ENCODE measurements around the gene KDM5A.
"Not testable (repeated sequence)": the region's sequence is repeated elsewhere in the genome, so short reads cannot be mapped to it uniquely, and the experiment has no call there.

The KDM5A gene

GRCh38 chr12:389142-390096 is at the start of gene KDM5A:
Gene KDM5A (minus strand): TSS chr12:389320. CDS start chr12:389091, 229 bp downstream.
- DNase-seq (ENCODE audit: low read depth in 2 of 3, low spot score in 2 of 3) = peak; percentile 78 to 86 (median 78)

GRCh38 chr12:435737-436136 is 46.6 kb upstream of the KDM5A start:
- not testable (repeated sequence) for DNase-seq (ENCODE audit: low read depth in 2 of 3, low spot score in 2 of 3)

- DNase-seq (ENCODE audit: low read depth in 2 of 3, low spot score in 2 of 3) = no peak
These were observed 33.4 kb upstream of the KDM5A start for GRCh38 chr12:422526-422925.

GRCh38 chr12:418432-418831 is 29.3 kb upstream of the KDM5A start:
- no peak for DNase-seq (ENCODE audit: low read depth in 2 of 3, low spot score in 2 of 3)

GRCh38 chr12:414859-415258 is 25.7 kb upstream of the KDM5A start:
- DNase-seq (ENCODE audit: low read depth in 2 of 3, low spot score in 2 of 3) = no peak

- DNase-seq (ENCODE audit: low read depth in 2 of 3, low spot score in 2 of 3) = no peak
These were observed 12.9 kb upstream of the KDM5A start for GRCh38 chr12:402029-402389.

GRCh38 chr12:401235-402028 is 12.3 kb upstream of the KDM5A start, which contains the start of gene CCDC77:
Gene CCDC77 (plus strand): TSS chr12:401644. CDS start chr12:409384, 7,740 bp downstream.
- peak; percentile 82 to 87 (median 85) for DNase-seq (ENCODE audit: low read depth in 2 of 3, low spot score in 2 of 3)

GRCh38 chr12:400828-401227 is 11.7 kb upstream of the KDM5A start:
- no peak for DNase-seq (ENCODE audit: low read depth in 2 of 3, low spot score in 2 of 3)

GRCh38 chr12:388541-389141 is 479 bp downstream of the KDM5A start:
- peak; percentile 6 to 23 (median 10) for DNase-seq (ENCODE audit: low read depth in 2 of 3, low spot score in 2 of 3)

GRCh38 chr12:388012-388411 is 1.1 kb downstream of the KDM5A start:
- DNase-seq (ENCODE audit: low read depth in 2 of 3, low spot score in 2 of 3) = no peak

GRCh38 chr12:386651-387050 is 2.5 kb downstream of the KDM5A start:
- DNase-seq (ENCODE audit: low read depth in 2 of 3, low spot score in 2 of 3) = no peak

GRCh38 chr12:370739-371485 is 18.2 kb downstream of the KDM5A start:
- DNase-seq (ENCODE audit: low read depth in 2 of 3, low spot score in 2 of 3) = not testable (repeated sequence)

- no peak for DNase-seq (ENCODE audit: low read depth in 2 of 3, low spot score in 2 of 3)
These were observed 21.1 kb downstream of the KDM5A start for GRCh38 chr12:367972-368371.

GRCh38 chr12:366820-367219 is 22.3 kb downstream of the KDM5A start:
- no peak for DNase-seq (ENCODE audit: low read depth in 2 of 3, low spot score in 2 of 3)

- DNase-seq (ENCODE audit: low read depth in 2 of 3, low spot score in 2 of 3) = no peak
These were observed 30.0 kb downstream of the KDM5A start for GRCh38 chr12:359091-359490.

- DNase-seq (ENCODE audit: low read depth in 2 of 3, low spot score in 2 of 3) = no peak
These were observed 32.7 kb downstream of the KDM5A start for GRCh38 chr12:356276-356988.

- DNase-seq (ENCODE audit: low read depth in 2 of 3, low spot score in 2 of 3) = not testable (repeated sequence)
These were observed 37.9 kb downstream of the KDM5A start for GRCh38 chr12:351197-351596.

- DNase-seq (ENCODE audit: low read depth in 2 of 3, low spot score in 2 of 3) = not testable (repeated sequence)
These were observed 39.5 kb downstream of the KDM5A start for GRCh38 chr12:349625-350024.

GRCh38 chr12:343036-343435 is 46.1 kb downstream of the KDM5A start:
- DNase-seq (ENCODE audit: low read depth in 2 of 3, low spot score in 2 of 3) = not testable (repeated sequence)

- DNase-seq (ENCODE audit: low read depth in 2 of 3, low spot score in 2 of 3) = no peak
These were observed 52.1 kb downstream of the KDM5A start for GRCh38 chr12:337039-337438.

All from activated CD8-positive, alpha-beta memory T cell treated with anti-CD3 and anti-CD28 coated beads for 48 hours (primary cell).